HuH-7.5 (cell line): ENCODE results near the gene CCDC60.

Experiments
- DNase-seq: peaks from one replicate; pipeline ENCODE4 v3.0.0; 2011; ENCODE audit warnings: low spot score

Gene CCDC60

DNA sequence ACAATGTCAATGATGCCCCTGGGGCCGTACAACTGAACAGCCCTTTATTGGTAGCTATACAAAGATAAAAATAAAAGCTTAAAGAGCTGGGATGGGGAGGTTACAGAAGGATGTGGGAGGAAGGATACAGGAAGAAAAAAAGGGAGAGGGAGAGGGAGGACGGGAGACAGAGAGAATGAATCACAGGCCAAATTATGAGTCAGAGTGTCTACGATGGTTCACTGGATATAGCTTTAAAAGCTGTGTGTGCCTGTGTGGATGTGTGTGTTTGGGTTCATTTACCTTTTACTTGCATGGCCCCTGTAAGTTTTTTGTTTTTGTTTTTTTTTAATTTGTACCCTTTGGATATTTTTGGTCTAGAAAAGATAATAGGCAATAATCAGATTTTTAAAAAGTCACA is 111.9 kb downstream of the CCDC60 start:
- DNase-seq = no peak

DNA sequence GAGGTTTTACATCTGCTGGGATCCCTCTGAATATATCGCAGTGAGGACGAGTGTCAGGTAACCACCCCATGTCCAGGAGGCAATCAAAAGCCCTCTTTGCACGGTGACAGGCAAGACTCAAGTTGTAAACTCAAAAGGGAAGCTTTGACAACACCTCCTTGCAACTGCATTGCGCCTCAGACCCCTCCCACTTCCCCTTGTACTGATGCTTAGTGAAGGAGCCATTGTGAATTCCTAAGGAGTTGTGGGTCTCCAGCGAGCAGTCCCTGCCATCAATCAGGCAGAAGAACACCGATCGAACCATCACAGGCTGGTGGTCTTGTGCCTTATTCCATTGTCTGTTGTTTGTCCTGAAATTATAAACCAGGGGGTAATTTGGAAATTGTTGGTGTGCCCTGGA is 112.6 kb downstream of the CCDC60 start:
- no peak for DNase-seq

DNA sequence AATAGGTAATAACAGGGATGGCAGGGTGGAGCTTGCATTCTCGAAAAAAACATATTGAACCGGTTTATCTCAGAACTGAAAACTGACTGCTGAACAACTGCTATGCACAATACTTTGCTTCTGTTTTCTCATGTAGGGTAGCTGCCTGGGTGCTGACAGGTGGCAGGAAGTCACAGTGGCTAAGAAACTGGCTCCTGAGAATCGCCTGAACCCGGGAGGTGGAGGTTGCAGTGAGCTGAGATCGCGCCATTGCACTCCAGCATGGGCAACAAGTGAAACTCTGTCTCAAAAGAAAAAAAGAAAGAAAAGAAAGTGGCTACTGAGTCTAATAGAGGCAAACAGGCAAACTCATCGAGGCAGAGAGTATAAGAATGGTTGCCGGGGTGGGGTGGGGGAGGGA is 113.1 kb downstream of the CCDC60 start:
- no peak for DNase-seq

DNA sequence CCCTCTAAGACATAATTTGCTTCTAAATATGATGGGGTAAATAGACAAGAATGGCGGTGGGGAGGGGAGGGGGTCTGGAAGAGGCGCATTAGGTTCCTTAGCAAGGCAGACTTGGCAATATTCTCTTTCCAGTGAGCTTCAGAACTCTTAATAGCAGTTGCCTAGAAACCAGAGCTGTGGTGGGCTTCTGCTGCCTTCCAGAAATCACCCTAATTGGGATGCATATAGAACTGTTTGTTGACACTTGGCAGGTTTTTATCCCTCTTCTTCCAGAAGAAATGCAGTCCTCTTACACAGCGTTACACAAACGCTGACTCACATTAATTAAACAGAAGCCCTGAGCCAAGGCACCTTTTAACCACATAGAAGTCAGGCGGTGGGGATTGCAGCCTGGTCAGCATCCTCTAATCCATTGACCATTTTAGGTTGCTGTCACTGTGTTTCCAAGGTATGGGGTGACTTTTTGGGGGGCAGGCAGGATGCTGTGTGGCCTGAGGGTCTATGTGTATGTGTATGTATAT is 114.1 kb downstream of the CCDC60 start:
- DNase-seq = no peak

DNA sequence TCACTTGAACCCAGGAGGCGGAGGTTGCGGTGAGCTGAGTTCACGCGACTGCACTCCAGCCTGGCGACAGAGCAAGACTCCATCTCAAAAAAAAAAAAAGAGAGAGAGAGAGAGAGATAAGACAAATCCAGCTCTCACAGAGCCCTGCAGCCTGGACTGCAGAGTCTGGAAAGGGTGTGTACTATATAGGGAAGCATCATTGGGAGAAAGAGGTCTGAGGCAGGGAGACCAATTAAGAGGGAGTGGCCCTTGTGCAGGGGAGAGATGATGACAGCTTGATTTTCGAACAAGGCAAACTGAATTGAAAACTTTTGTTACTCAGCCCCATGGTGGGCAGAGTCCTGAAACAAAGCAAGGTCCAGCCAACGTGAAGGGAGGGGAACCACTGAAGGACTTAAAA is 116.2 kb downstream of the CCDC60 start:
- DNase-seq = no peak

DNA sequence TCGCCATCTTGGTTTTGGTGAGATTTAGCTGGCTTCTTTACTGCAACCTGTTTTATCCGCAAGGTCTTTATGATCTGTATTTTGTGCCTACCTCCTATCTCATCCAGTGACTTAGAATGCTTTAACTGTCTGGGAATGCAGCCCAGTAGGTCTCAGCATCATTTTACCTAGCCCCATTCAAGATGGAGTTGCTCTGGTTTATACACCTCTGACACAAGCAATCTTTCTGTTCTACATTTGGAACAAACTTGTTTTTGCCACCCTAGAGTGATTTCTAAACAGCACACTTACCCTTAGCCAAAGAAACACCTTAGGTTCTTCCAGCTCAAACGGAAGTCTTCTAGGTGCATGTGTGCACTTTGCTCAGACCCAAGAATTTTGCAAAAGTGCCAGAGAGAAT is 122.3 kb downstream of the CCDC60 start:
- no peak for DNase-seq

DNA sequence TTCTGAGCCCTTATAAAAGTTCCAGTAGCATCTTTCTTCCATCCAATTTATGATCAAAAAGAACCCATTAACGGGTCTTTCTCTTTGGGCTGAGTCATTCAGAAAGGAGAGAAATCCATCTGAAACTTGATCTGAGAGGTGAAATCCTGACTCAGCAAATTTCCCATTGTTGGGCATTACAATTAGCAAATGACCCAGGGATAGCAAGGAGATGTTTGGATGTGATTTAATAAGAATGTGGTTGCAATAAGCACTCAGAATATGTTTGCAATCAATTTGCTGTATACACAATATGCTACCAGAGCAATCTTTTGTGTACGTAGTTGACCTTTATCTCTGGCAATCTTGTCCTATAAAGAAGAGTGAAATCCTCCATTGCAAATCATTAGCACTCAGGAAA is 122.7 kb downstream of the CCDC60 start:
- DNase-seq = no peak

DNA sequence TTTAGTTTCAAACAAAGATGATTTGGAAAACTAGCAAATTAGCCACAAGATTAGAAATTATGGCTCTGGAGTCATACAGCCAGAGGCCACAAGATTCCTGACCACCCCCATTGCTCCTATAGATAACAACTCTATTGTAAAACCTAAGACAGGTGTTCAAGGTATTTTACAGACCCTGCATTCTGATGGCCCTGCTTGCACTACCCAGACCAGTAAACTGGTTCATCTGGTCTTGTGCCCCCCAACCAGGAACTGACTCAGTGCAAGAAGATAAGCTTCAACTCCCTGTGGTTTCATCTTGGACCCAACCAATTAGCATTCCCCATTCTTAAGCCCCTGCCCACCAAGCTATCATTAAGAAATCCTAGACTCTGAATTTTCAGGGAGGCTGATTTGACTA is 125.0 kb downstream of the CCDC60 start:
- DNase-seq = no peak

DNA sequence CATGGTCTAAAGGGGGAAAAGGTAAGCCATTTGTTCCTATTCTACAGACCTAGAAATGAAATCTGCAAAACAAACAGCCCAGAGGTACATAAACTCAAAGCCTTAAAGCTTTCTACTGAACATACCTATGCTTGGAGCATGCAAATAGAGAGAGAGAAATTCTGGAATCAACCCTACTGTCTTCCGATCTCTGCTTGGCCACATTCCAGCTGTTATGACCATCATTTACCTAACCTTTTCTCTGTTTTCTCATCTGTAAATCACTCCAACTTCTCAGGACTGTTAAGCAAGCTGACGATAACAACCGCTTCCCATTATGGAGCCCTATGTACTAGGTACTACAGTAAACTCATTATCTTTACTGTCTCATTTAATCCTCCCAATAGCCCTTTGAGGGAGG is 126.3 kb downstream of the CCDC60 start:
- no peak for DNase-seq

DNA sequence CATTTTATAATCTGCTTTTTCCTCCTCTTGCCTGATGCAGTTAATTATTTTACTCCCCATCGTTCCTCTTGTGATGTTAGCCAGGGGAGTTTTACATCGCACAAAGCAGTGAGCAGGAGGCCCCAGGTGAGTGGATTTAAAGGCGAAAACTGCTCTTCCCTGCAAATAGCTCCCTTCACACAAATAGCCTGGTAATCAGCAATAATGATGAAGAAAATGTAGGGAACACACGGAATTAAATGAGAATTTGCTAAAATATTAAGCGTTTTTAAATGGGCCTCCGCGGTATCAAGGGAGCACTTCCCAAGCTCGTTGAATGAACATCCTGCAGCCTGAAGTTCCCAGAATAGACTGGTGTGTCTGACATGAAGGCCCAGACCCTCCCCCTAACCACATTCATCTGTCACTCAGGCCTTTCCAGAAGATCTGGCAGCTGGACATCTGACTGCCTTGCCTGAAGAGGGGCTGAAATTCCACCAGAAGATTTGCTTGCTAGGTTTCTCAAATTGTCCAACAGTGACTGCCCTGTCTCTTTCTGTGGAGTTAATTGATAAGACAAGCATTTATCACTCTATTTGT is 127.2 kb downstream of the CCDC60 start:
- no peak for DNase-seq

DNA sequence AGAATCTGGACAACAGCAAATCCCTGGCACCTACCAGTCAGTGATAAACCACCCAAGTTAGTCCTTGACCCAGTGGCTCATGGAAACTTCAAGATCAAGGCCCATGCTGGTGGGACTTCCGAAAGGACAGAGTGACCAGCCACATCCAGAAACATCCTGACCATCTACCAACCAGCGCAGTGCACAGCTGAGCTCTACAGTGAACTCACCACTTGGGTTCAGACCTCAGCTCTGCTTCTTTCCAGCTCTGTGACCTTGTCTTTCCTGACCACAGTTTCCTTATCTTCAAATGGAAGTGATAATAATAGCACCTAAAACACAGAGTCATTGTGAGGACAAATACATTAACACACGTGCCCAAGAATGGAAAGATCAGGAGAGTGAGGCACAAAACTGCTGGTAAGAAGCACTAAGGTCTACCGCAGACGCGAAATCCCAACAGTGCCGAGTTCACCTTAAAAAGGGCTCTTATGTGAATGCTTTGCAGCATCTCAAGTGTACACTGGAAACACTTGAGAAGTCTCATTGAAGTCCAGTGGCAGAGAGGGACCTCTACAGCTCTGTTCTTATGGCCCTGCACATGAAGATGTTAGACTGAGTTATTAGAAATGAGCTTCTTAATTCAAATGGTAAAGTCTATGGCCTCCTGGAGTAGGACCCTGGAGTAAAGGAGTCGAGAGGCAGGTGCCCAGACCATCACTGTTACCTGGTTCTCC is 128.8 kb downstream of the CCDC60 start:
- no peak for DNase-seq

DNA sequence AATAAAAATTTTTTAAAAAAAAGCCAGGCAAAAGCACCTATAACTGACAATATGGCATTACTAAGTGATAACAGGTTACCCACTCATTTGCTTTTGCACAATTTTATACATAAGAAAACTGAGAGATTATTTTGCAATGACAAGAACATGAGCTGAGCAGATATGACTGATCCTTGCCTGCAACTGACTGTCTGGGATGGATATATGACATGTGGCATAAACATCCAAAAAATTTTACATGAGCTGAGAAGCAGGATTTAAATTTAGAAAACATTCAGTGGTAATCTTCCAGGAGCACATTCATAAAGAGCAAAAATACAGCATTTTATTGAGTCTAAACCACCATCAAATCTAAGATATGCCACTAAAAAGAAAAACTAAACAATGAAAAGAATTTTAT is 133.8 kb downstream of the CCDC60 start:
- no peak for DNase-seq

DNA sequence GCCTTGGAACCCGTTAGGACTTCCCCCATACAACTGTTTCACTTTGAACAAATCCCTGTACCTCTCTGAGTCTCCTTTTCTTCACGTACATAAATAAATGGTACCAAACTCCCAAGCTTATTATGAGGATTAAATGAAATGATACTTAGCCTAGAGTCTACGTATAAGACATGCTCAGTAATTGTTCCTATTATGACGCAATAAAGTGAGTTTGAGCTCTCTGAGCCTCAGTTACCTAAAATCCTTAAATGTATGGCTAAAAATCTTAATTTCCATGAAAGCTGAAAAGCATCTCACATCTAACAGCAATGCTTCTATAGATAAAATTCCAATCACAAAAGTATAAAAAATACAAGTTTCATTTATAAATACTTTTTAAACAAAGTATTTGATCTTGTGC is 141.1 kb downstream of the CCDC60 start:
- no peak for DNase-seq

DNA sequence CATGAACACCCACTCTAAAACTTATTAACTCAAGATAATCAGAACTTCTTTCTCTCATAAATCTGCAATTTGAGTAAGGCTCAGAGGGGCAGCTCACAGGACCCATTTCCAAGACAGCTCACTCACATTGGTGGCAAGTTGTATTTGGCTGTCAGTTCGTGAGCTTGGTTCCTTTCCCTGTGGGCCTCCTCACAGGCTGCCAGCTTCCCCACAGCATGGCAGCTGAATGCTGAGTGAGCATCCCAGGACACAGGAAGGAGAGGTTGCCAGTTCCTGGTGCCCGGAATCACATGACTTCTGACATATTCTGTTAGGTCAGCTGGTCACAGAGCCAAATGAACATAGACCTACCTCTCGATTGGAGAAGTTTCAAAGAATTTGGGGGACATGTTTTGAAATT is 142.4 kb downstream of the CCDC60 start:
- no peak for DNase-seq

DNA sequence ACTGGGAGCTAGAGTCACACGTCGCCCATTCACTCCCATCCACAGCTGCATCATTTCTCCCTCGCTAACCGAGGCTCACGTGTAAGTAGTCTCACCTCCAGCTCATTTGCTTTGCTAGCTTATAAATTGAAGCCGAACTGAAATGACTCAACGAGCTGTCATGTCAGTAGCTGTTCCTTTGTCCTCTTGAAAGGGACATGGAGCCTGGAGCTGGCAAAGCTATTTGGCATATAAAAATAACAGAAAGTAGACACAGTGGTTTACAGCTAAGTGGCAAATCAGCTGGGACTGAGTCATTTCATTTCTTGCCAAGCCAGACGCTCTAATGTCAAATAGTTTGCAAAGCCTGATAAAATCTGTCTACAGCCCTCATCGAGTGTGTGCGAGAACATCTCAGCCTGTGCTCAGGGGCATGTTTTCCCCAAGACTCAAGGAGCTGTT is 144.6 kb downstream of the CCDC60 start:
- no peak for DNase-seq

DNA sequence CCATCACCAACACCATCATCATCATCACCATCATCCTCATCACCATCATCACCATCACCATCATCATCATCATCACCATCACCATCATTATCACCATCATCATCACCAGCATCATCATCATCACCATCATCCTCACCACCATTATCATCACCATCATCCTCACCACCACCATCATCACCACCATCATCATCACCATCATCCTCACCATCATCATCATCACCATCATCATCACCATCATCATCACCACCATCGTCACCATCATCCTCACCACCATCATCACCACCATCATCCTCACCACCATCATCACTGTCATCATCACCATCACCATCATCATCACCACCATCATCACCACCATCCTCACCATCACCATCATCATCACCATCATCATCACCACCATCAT is 146.0 kb downstream of the CCDC60 start:
- DNase-seq = no peak

DNA sequence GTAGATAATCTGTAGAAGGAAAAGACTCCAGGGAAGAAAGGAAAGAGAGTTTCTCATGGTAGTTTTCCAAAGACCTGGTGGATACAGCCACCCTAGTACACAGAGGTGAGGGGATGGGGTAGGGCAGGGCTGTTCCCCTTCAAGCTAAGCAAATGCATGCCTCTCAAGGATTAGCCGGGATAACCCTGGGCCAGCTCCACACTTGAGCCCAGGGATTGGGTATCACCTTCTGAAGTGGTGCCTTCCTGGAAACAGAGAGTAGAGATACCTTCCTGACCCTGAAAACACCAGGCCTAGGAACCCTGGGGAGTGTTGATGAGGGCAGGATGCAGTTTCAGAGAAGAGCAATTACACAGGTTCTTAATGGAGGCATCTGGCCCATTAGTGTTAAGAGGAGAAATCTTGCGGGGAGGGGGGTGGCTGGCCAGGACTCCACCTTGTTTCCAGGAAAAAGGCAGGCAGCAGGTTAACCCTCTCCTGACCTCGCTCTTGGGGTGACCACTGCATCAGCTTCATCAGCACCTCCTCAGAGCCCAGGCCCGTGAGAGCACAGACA is 152.1 kb downstream of the CCDC60 start:
- no peak for DNase-seq

DNA sequence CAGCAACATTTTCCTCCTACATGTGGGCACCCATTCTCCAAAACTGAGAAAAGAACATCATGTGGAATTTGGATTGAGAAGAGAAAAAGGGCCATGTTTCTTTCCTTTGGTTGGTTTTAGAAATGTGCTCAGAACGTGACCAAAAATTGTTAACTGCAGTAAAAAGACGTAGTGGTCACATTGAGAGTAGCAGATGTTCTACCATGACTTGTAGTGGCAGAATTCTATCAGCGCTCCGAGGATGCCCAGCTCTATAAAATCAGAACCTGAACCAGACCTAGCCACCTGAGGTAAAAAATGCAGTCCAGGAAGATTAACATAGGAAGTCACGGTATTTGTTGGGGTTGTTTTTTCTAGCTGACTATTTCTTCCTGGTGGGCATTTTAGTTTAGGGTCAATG is 157.3 kb downstream of the CCDC60 start:
- DNase-seq = no peak

DNA sequence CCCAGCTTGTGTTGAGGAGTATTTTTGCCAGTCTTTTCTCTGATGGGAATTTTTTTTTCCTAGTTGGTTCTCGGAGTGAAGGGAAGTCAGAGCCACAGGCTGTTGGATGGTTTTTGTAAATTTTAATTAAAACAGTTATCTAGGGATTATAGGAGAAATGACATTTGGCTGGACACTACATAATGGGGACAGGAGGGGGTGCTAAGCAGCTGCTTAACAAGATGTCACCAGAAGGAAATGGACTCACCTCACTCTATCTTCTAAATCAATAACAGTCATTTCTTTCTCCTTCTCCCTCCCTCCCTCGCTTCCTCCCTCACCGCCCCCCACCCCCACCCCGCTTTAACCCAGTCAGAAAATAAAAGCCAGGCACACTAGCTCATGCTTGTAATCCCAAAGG is 165.7 kb downstream of the CCDC60 start:
- no peak for DNase-seq

DNA sequence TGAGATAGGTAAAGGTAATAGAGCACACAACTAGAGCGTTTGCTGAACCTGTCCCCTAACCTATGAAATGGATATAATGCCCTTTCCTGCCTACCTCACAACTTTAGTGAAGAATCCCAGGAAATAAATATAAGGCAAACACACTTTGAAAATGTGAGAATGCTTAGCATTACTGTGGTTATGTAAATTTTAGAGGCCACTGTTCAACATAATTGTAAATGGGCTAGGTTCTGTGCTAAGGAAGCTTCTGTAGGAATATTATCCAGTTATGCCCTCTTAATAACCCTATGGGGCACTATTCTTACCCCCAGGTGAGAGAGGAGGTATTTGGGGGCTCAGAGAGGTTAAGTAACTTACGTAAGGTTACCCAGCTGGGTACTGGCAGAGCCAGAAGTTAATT is 166.5 kb downstream of the CCDC60 start:
- no peak for DNase-seq

DNA sequence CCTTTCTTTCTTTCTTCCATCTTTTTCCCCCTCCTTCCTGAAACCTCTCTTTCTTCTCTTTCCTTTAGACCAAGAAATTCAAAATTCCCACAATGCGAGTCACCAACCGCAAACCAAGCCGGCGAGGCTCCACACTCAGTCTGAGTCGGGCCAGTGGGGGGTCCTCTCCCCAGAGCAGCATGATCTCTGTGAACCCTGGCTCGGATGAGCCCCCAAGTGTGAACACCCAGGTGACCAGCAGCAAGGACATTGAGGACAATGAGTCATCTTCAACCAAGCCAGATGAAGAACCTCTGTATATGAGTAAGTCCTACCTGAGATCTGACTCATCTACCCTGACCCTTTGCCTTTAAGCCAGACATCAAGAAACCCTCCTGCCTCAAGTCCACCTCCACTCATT is 170.5 kb downstream of the CCDC60 start:
- DNase-seq = no peak

DNA sequence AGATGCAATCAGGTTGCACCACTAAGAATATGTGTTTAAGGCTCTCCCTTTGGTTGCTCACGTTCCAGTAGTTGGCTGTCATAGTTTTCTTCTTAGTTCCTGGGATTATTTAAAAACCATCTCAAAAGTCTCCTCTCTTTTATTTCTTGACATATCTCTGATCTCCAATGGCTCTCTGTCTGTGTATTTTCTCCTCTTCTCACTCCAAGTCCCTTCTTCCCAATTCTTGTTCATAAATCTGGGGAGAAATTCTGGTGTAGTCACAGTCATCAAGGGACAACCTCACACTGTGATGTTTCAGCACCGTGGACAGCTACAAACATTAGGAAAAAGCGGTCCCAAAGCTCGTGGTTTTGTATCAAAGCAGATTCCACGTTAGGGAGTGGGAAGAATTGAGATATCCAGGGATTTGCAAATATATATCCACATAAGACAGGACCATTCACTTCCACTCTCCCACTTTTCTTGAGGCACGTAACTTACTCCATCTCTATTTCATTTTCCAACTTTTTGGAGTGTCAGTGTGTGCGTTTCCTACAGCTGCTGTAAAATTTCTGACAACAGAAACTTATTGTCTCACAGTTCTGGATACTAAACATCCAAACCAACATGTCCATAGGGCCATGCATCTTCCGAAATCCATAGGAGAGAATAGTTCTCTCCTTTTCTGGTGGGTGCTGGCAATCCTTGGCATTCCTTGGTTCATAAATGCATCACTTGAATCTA is 178.4 kb downstream of the CCDC60 start:
- no peak for DNase-seq

DNA sequence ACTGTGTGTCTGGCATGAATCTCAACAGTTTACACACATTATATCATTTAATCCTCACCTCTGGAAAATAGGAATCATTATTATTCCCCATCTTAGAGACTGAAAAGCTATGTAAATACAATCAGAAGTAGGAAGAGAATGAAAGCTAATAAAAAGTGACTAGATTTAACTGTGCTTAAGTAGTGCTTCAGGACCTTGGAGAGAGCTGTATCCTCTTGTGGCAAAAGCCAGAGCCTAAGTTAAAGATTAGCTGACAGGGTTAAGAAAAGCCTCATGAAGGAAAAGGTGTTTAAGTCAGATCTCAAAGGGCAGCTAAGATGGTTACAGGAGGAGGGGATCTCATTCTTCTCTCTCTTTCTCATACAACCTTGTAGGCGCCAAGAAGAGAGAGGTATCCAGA is 193.7 kb downstream of the CCDC60 start:
- DNase-seq = no peak
